Measurements from ENCODE around the gene CTXN3. TPM values are rescaled to one million over a fixed set of nuclear protein-coding genes. Genes with fewer than 3 reads are reported as not detected.

The CTXN3 gene
- total RNA-seq, 4 donors from 2014 or later, result not detected

- intact Hi-C loops (cut with DNase I; ENCODE audit: low total_unique reads), result no loop called here
- H3K4me3 ChIP-seq (ENCODE audit: low read depth, poor library complexity, severe bottlenecking), result no peak overlapping the region
- TF ChIP-seq POLR2A (IDR thresholded peaks at IDR 0.05) (no peak), CTCF (IDR thresholded peaks at IDR 0.05) (no peak)
- DNase-seq (ENCODE audit: low spot score in 2 of 2), result no peak
- 74 to 90% methylated on average over 1 of the region's 1 CpG for WGBS, 2 donors
Observed at GRCh38 chr5:127694518-127695171, 45.8 kb downstream of the CTXN3 start.

GRCh38 chr5:127695346-127695745 lies 46.5 kb downstream of the CTXN3 start:
- H3K4me3 ChIP-seq (ENCODE audit: low read depth, poor library complexity, severe bottlenecking), result no peak overlapping the region
- intact Hi-C loops (cut with DNase I; ENCODE audit: low total_unique reads), result no loop called here
- TF ChIP-seq CTCF (IDR thresholded peaks at IDR 0.05), result no peak
- TF ChIP-seq POLR2A (IDR thresholded peaks at IDR 0.05), result no peak
- no peak for DNase-seq (ENCODE audit: low spot score in 2 of 2)

GRCh38 chr5:127696683-127697082 lies 47.8 kb downstream of the CTXN3 start:
- 54 to 58% methylated on average over 6 of the region's 6 CpGs for WGBS, 2 donors
- intact Hi-C loops (cut with DNase I; ENCODE audit: low total_unique reads), result no loop called here
- no peak for DNase-seq (ENCODE audit: low spot score in 2 of 2)

GRCh38 chr5:127697894-127698600 lies 49.2 kb downstream of the CTXN3 start:
- intact Hi-C loops (cut with DNase I; ENCODE audit: low total_unique reads), result no loop called here
- DNase-seq (ENCODE audit: low spot score in 2 of 2), result no peak
- no peak overlapping the region for H3K4me3 ChIP-seq (ENCODE audit: low read depth, poor library complexity, severe bottlenecking)
- 42 to 46% methylated on average over 2 of the region's 2 CpGs for WGBS, 2 donors
- TF ChIP-seq CTCF (IDR thresholded peaks at IDR 0.05) (no peak), POLR2A (IDR thresholded peaks at IDR 0.05) (no peak)

More at GRCh38 chr5:127696683-127697082, 47.8 kb downstream of the CTXN3 start:
- no peak for TF ChIP-seq POLR2A (IDR thresholded peaks at IDR 0.05)
- no peak for TF ChIP-seq CTCF (IDR thresholded peaks at IDR 0.05)
- H3K4me3 ChIP-seq (ENCODE audit: low read depth, poor library complexity, severe bottlenecking), result no peak overlapping the region

GRCh38 chr5:127699416-127699815 lies 50.5 kb downstream of the CTXN3 start:
- WGBS, 2 donors, result 78 to 81% methylated on average over 5 of the region's 5 CpGs
- no peak for TF ChIP-seq CTCF (IDR thresholded peaks at IDR 0.05)
- H3K4me3 ChIP-seq (ENCODE audit: low read depth, poor library complexity, severe bottlenecking), result no peak overlapping the region
- intact Hi-C loops (cut with DNase I; ENCODE audit: low total_unique reads), result no loop called here
- no peak for DNase-seq (ENCODE audit: low spot score in 2 of 2)
